Large intestine (tissue), 3 donors: Measurements from ENCODE around the gene IRX5. TPM values are rescaled to one million over a fixed set of nuclear protein-coding genes. Genes with fewer than 3 reads are reported as not detected.

Source experiments
- DNase-seq, 2 donors: peaks; one replicate each; pipeline versions ENCODE4 v3.0.0 to v3.0.0-alpha.2; 2013
- H3K27ac ChIP-seq: one replicate; pipeline ENCODE4 v1.5.1; 2013; ENCODE audit warnings: low read length
- H3K27me3 ChIP-seq: 2 replicates; pipeline ENCODE4 v1.6.1; 2013; ENCODE audit warnings: low read length; ENCODE audit not compliant: control insufficient read depth, insufficient read depth
- H3K36me3 ChIP-seq: 2 replicates; pipeline ENCODE4 v1.6.1; 2013; ENCODE audit warnings: low read length; ENCODE audit not compliant: control insufficient read depth, insufficient read depth
- H3K4me1 ChIP-seq: one replicate; pipeline ENCODE4 v1.6.1; 2013; ENCODE audit warnings: low read length; ENCODE audit not compliant: control insufficient read depth, insufficient read depth
- H3K4me3 ChIP-seq: one replicate; pipeline ENCODE4 v1.5.1; 2013; ENCODE audit warnings: low read length
- H3K9me3 ChIP-seq: one replicate; pipeline ENCODE4 v1.6.1; 2013; ENCODE audit warnings: mild to moderate bottlenecking, low read depth, low read length, moderate library complexity; ENCODE audit not compliant: control insufficient read depth
- WGBS: methylation state at CpG from one replicate; pipeline ENCODE4 v1.1.5; 2013; ENCODE audit warnings: low lambda C conversion rate; ENCODE audit not compliant: insufficient coverage; 5-methylcytosine and 5-hydroxymethylcytosine counted together
- polyA plus RNA-seq: library from polyadenylated mRNA; unstranded; fragments of 120-200 nt; gene quantifications from one replicate; pipeline ENCODE4 v1.2.1, GENCODE V29; 2013

Gene IRX5
- polyA plus RNA-seq, 1 donor, result 0.10 TPM

- Histone ChIP-seq H3K27ac (no peak overlapping the region), H3K36me3 (no peaks in the 10 kb centered on the region), H3K27me3 (peaks cover 96% of the 10 kb centered on the region), H3K4me1 (peaks cover 2% of the 10 kb centered on the region), H3K4me3 (no peak overlapping the region), H3K9me3 (peaks cover 14% of the 10 kb centered on the region)
- peak in 1 of 2 donors; percentile 27 for DNase-seq
- WGBS, result no CpG with 5 or more reads among the region's 56 CpGs
These were observed 5.7 kb downstream of the IRX5 start for GRCh38 chr16:54936201-54936978.

GRCh38 chr16:54936979-54937670, 6.5 kb downstream of the IRX5 start:
- Histone ChIP-seq H3K4me3 (no peak overlapping the region), H3K27me3 (peaks cover 96% of the 10 kb centered on the region), H3K27ac (no peak overlapping the region), H3K9me3 (peaks cover 10% of the 10 kb centered on the region), H3K4me1 (no peaks in the 10 kb centered on the region), H3K36me3 (no peaks in the 10 kb centered on the region)
- WGBS, result no CpG with 5 or more reads among the region's 39 CpGs
- no peak for DNase-seq

- H3K4me1 ChIP-seq, result no peaks in the 10 kb centered on the region
- H3K27ac ChIP-seq, result no peak overlapping the region
- no peak for DNase-seq
- H3K27me3 ChIP-seq, result peaks cover 95% of the 10 kb centered on the region
- WGBS, result no CpG with 5 or more reads among the region's 35 CpGs
- no peak overlapping the region for H3K4me3 ChIP-seq
- H3K36me3 ChIP-seq, result no peaks in the 10 kb centered on the region
- peaks cover 9% of the 10 kb centered on the region for H3K9me3 ChIP-seq
These were observed 7.1 kb downstream of the IRX5 start for GRCh38 chr16:54937671-54938211.

- H3K36me3 ChIP-seq, result no peaks in the 10 kb centered on the region
- H3K27me3 ChIP-seq, result peaks cover 96% of the 10 kb centered on the region
- H3K27ac ChIP-seq, result no peak overlapping the region
- H3K4me1 ChIP-seq, result no peaks in the 10 kb centered on the region
- DNase-seq, result peak in 1 of 2 donors; percentile 43
- H3K9me3 ChIP-seq, result peaks cover 9% of the 10 kb centered on the region
- WGBS, result no CpG with 5 or more reads among the region's 59 CpGs
- no peak overlapping the region for H3K4me3 ChIP-seq
These were observed 7.8 kb downstream of the IRX5 start for GRCh38 chr16:54938212-54939028.

- peaks cover 9% of the 10 kb centered on the region for H3K9me3 ChIP-seq
- peaks cover 95% of the 10 kb centered on the region for H3K27me3 ChIP-seq
- H3K4me1 ChIP-seq, result no peaks in the 10 kb centered on the region
- H3K4me3 ChIP-seq, result no peak overlapping the region
- no peak overlapping the region for H3K27ac ChIP-seq
- no CpG with 5 or more reads among the region's 14 CpGs for WGBS
- DNase-seq, result no peak
- no peaks in the 10 kb centered on the region for H3K36me3 ChIP-seq
These were observed 8.3 kb downstream of the IRX5 start for GRCh38 chr16:54939029-54939346.

- Histone ChIP-seq H3K4me3 (no peak overlapping the region), H3K27ac (no peak overlapping the region), H3K36me3 (no peaks in the 10 kb centered on the region), H3K9me3 (peaks cover 9% of the 10 kb centered on the region), H3K27me3 (peaks cover 94% of the 10 kb centered on the region), H3K4me1 (no peaks in the 10 kb centered on the region)
- DNase-seq, result no peak
- no CpG with 5 or more reads among the region's 38 CpGs for WGBS
These were observed 9.0 kb downstream of the IRX5 start for GRCh38 chr16:54939510-54940278.

- no peak for DNase-seq
- no CpG with 5 or more reads among the region's 4 CpGs for WGBS
- peaks cover 94% of the 10 kb centered on the region for H3K27me3 ChIP-seq
These were observed 9.6 kb downstream of the IRX5 start for GRCh38 chr16:54940279-54940604.

GRCh38 chr16:54942353-54942943, 11.8 kb downstream of the IRX5 start:
- no peak overlapping the region for H3K27ac ChIP-seq
- peaks cover 83% of the 10 kb centered on the region for H3K27me3 ChIP-seq
- no peak overlapping the region for H3K4me3 ChIP-seq
- H3K4me1 ChIP-seq, result no peaks in the 10 kb centered on the region
- DNase-seq, result no peak
- 100% methylated on average over 1 of the region's 2 CpGs for WGBS
- peaks cover 5% of the 10 kb centered on the region for H3K9me3 ChIP-seq
- H3K36me3 ChIP-seq, result no peaks in the 10 kb centered on the region

More at GRCh38 chr16:54940279-54940604, 9.6 kb downstream of the IRX5 start:
- Histone ChIP-seq H3K4me1 (no peaks in the 10 kb centered on the region), H3K36me3 (no peaks in the 10 kb centered on the region), H3K27ac (no peak overlapping the region), H3K4me3 (no peak overlapping the region), H3K9me3 (peaks cover 9% of the 10 kb centered on the region)

GRCh38 chr16:54944002-54944401, 13.3 kb downstream of the IRX5 start:
- no peak overlapping the region for H3K27ac ChIP-seq
- no peak overlapping the region for H3K4me3 ChIP-seq
- H3K9me3 ChIP-seq, result no peaks in the 10 kb centered on the region
- no peaks in the 10 kb centered on the region for H3K4me1 ChIP-seq
- H3K36me3 ChIP-seq, result no peaks in the 10 kb centered on the region
- H3K27me3 ChIP-seq, result peaks cover 80% of the 10 kb centered on the region
- DNase-seq, result no peak
- no CpG with 5 or more reads among the region's 1 CpG for WGBS
